Activated CD4-positive, alpha-beta T cell treated with anti-CD3 and anti-CD28 coated beads for 36 hours (primary cell): ENCODE measurements around the gene STARD10. TPM values are rescaled to one million over a fixed set of nuclear protein-coding genes. Genes with fewer than 3 reads are reported as not detected.
A peak's percentile ranks its signal among the peaks of the same experiment; 100 is the strongest.

ENCODE experiments used
- ATAC-seq: fragments of 200-7000 bp; cut with Tn5 transposase; one replicate; pipeline ENCODE4 v1.10.0; 2021; ENCODE audit warnings: mild to moderate bottlenecking, moderate library complexity
- CTCF ChIA-PET: fragments of 350-600 bp; sonication (Branson Sonifier 250); formaldehyde crosslinking; loops from one replicate; lab custom pipeline; 2021; ENCODE audit warnings: antibody characterized with exemption; lab: Charles Lee
- POLR2A ChIA-PET: fragments of 350-600 bp; sonication (Branson Sonifier 250); formaldehyde crosslinking; loops from one replicate; lab custom pipeline; 2021; ENCODE audit warnings: antibody characterized with exemption, inconsistent platforms; lab: Charles Lee
- DNase-seq: peaks from one replicate; pipeline ENCODE4 v3.0.0-alpha.2; 2020
- H3K27ac Mint-ChIP-seq: one replicate; pipeline ENCODE4 v1.8.0; 2021; ENCODE audit warnings: mixed read lengths
- H3K27me3 Mint-ChIP-seq: one replicate; pipeline ENCODE4 v1.8.0; 2021; ENCODE audit warnings: mixed read lengths
- H3K36me3 Mint-ChIP-seq: one replicate; pipeline ENCODE4 v1.8.0; 2021; ENCODE audit warnings: low read depth, mixed read lengths
- H3K4me1 Mint-ChIP-seq: one replicate; pipeline ENCODE4 v1.8.0; 2021; ENCODE audit warnings: mixed read lengths
- H3K4me3 Mint-ChIP-seq: one replicate; pipeline ENCODE4 v1.8.0; 2021; ENCODE audit warnings: mild to moderate bottlenecking, moderate library complexity, mixed read lengths
- H3K9me3 Mint-ChIP-seq: one replicate; pipeline ENCODE4 v1.8.0; 2021; ENCODE audit warnings: low read depth, mixed read lengths
- intact Hi-C, 2 experiments: fragments of 100-400 bp; cut with DNase I in 1 of 2; cut with micrococcal nuclease in 1 of 2; formaldehyde crosslinking; loops; one replicate each; pipeline versions ENCODE4 v1.14.2 to v1.15.1; 2022 to 2024; cut with DNase I, micrococcal nuclease
- total RNA-seq, 2 experiments: library from RNA; stranded (reverse); gene quantifications; one replicate each; pipeline ENCODE4 v1.2.3, GENCODE V29; 2021

The STARD10 gene
- total RNA-seq: 10 to 100 TPM in 1 of 2 experiments, 1 to 10 TPM in 1; 8.3 to 12.9 TPM

GRCh38 chr11:72793425-72794367 is at the start of gene STARD10:
STARD10 (minus strand) TSS chr11:72794047; CDS start chr11:72781181, 12,866 bp downstream.
- ATAC-seq: peak; percentile 93
- CTCF ChIA-PET: interaction anchor here (0.6 to 4.0 kb wide), 30 partner anchors 9 to 557 kb away, joined by 3 to 60 read pairs (median 3); partner anchors contain the start of gene FCHSD2

GRCh38 chr11:72842653-72843330 is 48.9 kb upstream of the STARD10 start:
- H3K4me1 Mint-ChIP-seq: no peaks in the 10 kb centered on the region
- intact Hi-C loops: loop anchor here in 1 of 2 experiments (10.0 kb wide), 1 partner anchor 258 kb away; no protein-coding TSS in a partner anchor
- H3K27me3 Mint-ChIP-seq: no peaks in the 10 kb centered on the region
- H3K9me3 Mint-ChIP-seq: no peaks in the 10 kb centered on the region
- POLR2A ChIA-PET: no interaction called here
- DNase-seq (no peak), ATAC-seq (no peak)
- peaks cover 9% of the 10 kb centered on the region for H3K36me3 Mint-ChIP-seq
- no peak overlapping the region for H3K4me3 Mint-ChIP-seq
- CTCF ChIA-PET: no interaction called here
- H3K27ac Mint-ChIP-seq: peak overlapping the region; percentile 11

More at GRCh38 chr11:72793425-72794367, at the start of gene STARD10:
- peak; percentile 97 for DNase-seq
- Mint-ChIP-seq H3K9me3 (no peaks in the 10 kb centered on the region), H3K36me3 (no peaks in the 10 kb centered on the region), H3K4me3 (peak within 1 kb of the TSS; percentile 84), H3K4me1 (peaks cover 21% of the 10 kb centered on the region), H3K27ac (peak within 1 kb of the TSS; percentile 99), H3K27me3 (no peaks in the 10 kb centered on the region)
- intact Hi-C loops: loop anchor here (1.0 to 2.0 kb wide), 8 partner anchors 20 to 570 kb away; partner anchors contain the start of genes ARAP1 (in 2 of the 2), ATG16L2 (in 1 of the 2) and CLPB (in 1 of the 2)
- POLR2A ChIA-PET: interaction anchor here (0.7 to 3.7 kb wide), 7 partner anchors 11 to 71 kb away, joined by 3 to 29 read pairs (median 5); no protein-coding TSS in a partner anchor

GRCh38 chr11:72842126-72842525 is 48.3 kb upstream of the STARD10 start:
- Mint-ChIP-seq H3K27ac (no peak overlapping the region), H3K36me3 (peaks cover 9% of the 10 kb centered on the region), H3K4me3 (no peak overlapping the region), H3K27me3 (no peaks in the 10 kb centered on the region), H3K4me1 (no peaks in the 10 kb centered on the region), H3K9me3 (no peaks in the 10 kb centered on the region)
- intact Hi-C loops: loop anchor here in 1 of 2 experiments (10.0 kb wide), 1 partner anchor 257 kb away; no protein-coding TSS in a partner anchor
- ATAC-seq (no peak), DNase-seq (no peak)
- POLR2A ChIA-PET: no interaction called here
- CTCF ChIA-PET: interaction anchor here (1.0 kb wide), 1 partner anchor 67 kb away, joined by 3 read pairs; no protein-coding TSS in a partner anchor

GRCh38 chr11:72841397-72841796 is 47.5 kb upstream of the STARD10 start:
- intact Hi-C loops: loop anchor here in 1 of 2 experiments (10.0 kb wide), 1 partner anchor 257 kb away; no protein-coding TSS in a partner anchor
- DNase-seq: no peak
- Mint-ChIP-seq H3K4me3 (no peak overlapping the region), H3K36me3 (peaks cover 9% of the 10 kb centered on the region), H3K27me3 (no peaks in the 10 kb centered on the region), H3K4me1 (no peaks in the 10 kb centered on the region), H3K9me3 (no peaks in the 10 kb centered on the region), H3K27ac (no peak overlapping the region)
- no peak for ATAC-seq
- CTCF ChIA-PET: interaction anchor here (1.0 to 2.5 kb wide), 3 partner anchors 10 to 340 kb away, joined by 3 to 10 read pairs (median 4); no protein-coding TSS in a partner anchor
- POLR2A ChIA-PET: no interaction called here

GRCh38 chr11:72840780-72841179 is 46.9 kb upstream of the STARD10 start:
- ChIA-PET POLR2A (no interaction called here), CTCF (interaction anchor here (0.7 to 2.5 kb wide), 6 partner anchors 9 to 451 kb away, joined by 3 to 10 read pairs (median 4); no protein-coding TSS in a partner anchor)
- intact Hi-C loops: loop anchor here in 1 of 2 experiments (10.0 kb wide), 1 partner anchor 256 kb away; no protein-coding TSS in a partner anchor
- Mint-ChIP-seq H3K4me1 (no peaks in the 10 kb centered on the region), H3K4me3 (no peak overlapping the region), H3K27me3 (no peaks in the 10 kb centered on the region), H3K27ac (no peak overlapping the region), H3K36me3 (peaks cover 9% of the 10 kb centered on the region), H3K9me3 (no peaks in the 10 kb centered on the region)
- ATAC-seq: no peak
- DNase-seq: no peak

- Mint-ChIP-seq H3K4me1 (peaks cover 9% of the 10 kb centered on the region), H3K27ac (peak overlapping the region; percentile 26), H3K9me3 (no peaks in the 10 kb centered on the region), H3K36me3 (peaks cover 9% of the 10 kb centered on the region), H3K4me3 (no peak overlapping the region), H3K27me3 (no peaks in the 10 kb centered on the region)
- intact Hi-C loops: no loop called here
- CTCF ChIA-PET: interaction anchor here (0.6 to 2.5 kb wide), 3 partner anchors 7 to 24 kb away, joined by 3 to 10 read pairs (median 3); partner anchors contain the start of gene ATG16L2
- DNase-seq: no peak
- ATAC-seq: no peak
- POLR2A ChIA-PET: no interaction called here
Measured at GRCh38 chr11:72838691-72839305, 45.0 kb upstream of the STARD10 start.

- POLR2A ChIA-PET: no interaction called here
- H3K4me1 Mint-ChIP-seq: peaks cover 9% of the 10 kb centered on the region
- peak overlapping the region; percentile 20 for H3K27ac Mint-ChIP-seq
- peaks cover 6% of the 10 kb centered on the region for H3K36me3 Mint-ChIP-seq
- CTCF ChIA-PET: interaction anchor here (0.6 to 1.2 kb wide), 3 partner anchors 11 to 338 kb away, joined by 3 to 4 read pairs (median 4); no protein-coding TSS in a partner anchor
- H3K27me3 Mint-ChIP-seq: no peaks in the 10 kb centered on the region
- DNase-seq (no peak), ATAC-seq (no peak)
- no peak overlapping the region for H3K4me3 Mint-ChIP-seq
- intact Hi-C loops: no loop called here
- H3K9me3 Mint-ChIP-seq: no peaks in the 10 kb centered on the region
Measured at GRCh38 chr11:72836111-72836510, 42.3 kb upstream of the STARD10 start.

- ATAC-seq (peak; percentile 11), DNase-seq (no peak)
- Mint-ChIP-seq H3K9me3 (no peaks in the 10 kb centered on the region), H3K4me3 (no peak overlapping the region), H3K27ac (peak overlapping the region; percentile 78), H3K27me3 (no peaks in the 10 kb centered on the region), H3K4me1 (peaks cover 9% of the 10 kb centered on the region), H3K36me3 (peaks cover 6% of the 10 kb centered on the region)
- intact Hi-C loops: loop anchor here in 1 of 2 experiments (1.0 kb wide), 1 partner anchor 343 kb away; no protein-coding TSS in a partner anchor
- POLR2A ChIA-PET: no interaction called here
- CTCF ChIA-PET: interaction anchor here (0.8 to 1.4 kb wide), 4 partner anchors 118 to 350 kb away, joined by 3 to 4 read pairs (median 3); no protein-coding TSS in a partner anchor
Measured at GRCh38 chr11:72834905-72835304, 41.1 kb upstream of the STARD10 start.

- DNase-seq (no peak), ATAC-seq (no peak)
- intact Hi-C loops: no loop called here
- H3K27me3 Mint-ChIP-seq: no peaks in the 10 kb centered on the region
- peaks cover 9% of the 10 kb centered on the region for H3K4me1 Mint-ChIP-seq
- POLR2A ChIA-PET: no interaction called here
- CTCF ChIA-PET: interaction anchor here (0.7 to 1.4 kb wide), 9 partner anchors 9 to 350 kb away, joined by 3 to 6 read pairs (median 3); no protein-coding TSS in a partner anchor
- peaks cover 6% of the 10 kb centered on the region for H3K36me3 Mint-ChIP-seq
- no peaks in the 10 kb centered on the region for H3K9me3 Mint-ChIP-seq
- H3K27ac Mint-ChIP-seq: peak overlapping the region; percentile 78
- H3K4me3 Mint-ChIP-seq: no peak overlapping the region
Measured at GRCh38 chr11:72833811-72834493, 40.1 kb upstream of the STARD10 start.
